ENCODE measurements around the gene PLCB2. TPM values are rescaled to one million over a fixed set of nuclear protein-coding genes. Genes with fewer than 3 reads are reported as not detected.

The PLCB2 gene
- polyA plus RNA-seq (ENCODE audit: insufficient read length in 3 of 3): 10 to 100 TPM in 2 of 3 donors, 1 to 10 TPM in 1; 9.0 to 10.8 (median 10.4) TPM
- long read RNA-seq, donor 1: 0 reads
- long read RNA-seq, donor 2: 0 reads
- long read RNA-seq, donor 3: 0 reads
- long read RNA-seq, donor 4: 0 reads
- long read RNA-seq, donor 5: 0 reads
- long read RNA-seq, donor 6: 0 reads
- long read RNA-seq, donor 7, full-length matches to known transcripts: 1 of 1 reads
- long read RNA-seq, donor 7, partial matches to known transcripts: 0 of 1 reads
- long read RNA-seq, donor 7, other reads (novel, unspliced or antisense): 0 of 1 reads
- long read RNA-seq, donor 8: 0 reads
- long read RNA-seq, donor 9: 0 reads
- long read RNA-seq, donor 10: 0 reads
- long read RNA-seq, donor 11, partial matches to known transcripts: 0 of 1 reads
- long read RNA-seq, donor 11, other reads (novel, unspliced or antisense): 0 of 1 reads
- long read RNA-seq, donor 12, partial matches to known transcripts: 0 of 1 reads
- long read RNA-seq, donor 12, other reads (novel, unspliced or antisense): 0 of 1 reads
- long read RNA-seq, donor 13, partial matches to known transcripts: 0 of 1 reads
- long read RNA-seq, donor 13, other reads (novel, unspliced or antisense): 0 of 1 reads
- long read RNA-seq, donor 14: 0 reads
- long read RNA-seq, donor 15: 0 reads
- long read RNA-seq, donor 16: 0 reads

- DNase-seq: no peak
Observed at GRCh38 chr15:40307421-40308211, at the start of gene PLCB2. TSS of gene PLCB2 (minus strand) at chr15:40307935. CDS start at chr15:40307672, 263 bp downstream.

GRCh38 chr15:40357246-40357645, 49.5 kb upstream of the PLCB2 start:
- DNase-seq: no peak

GRCh38 chr15:40355976-40356585, 48.3 kb upstream of the PLCB2 start:
- DNase-seq: no peak

- DNase-seq: no peak
Observed at GRCh38 chr15:40354408-40355171, 46.9 kb upstream of the PLCB2 start.

GRCh38 chr15:40353697-40354096, 46.0 kb upstream of the PLCB2 start:
- no peak for DNase-seq

- no peak for DNase-seq
Observed at GRCh38 chr15:40352281-40352901, 44.7 kb upstream of the PLCB2 start.

- no peak for DNase-seq
Observed at GRCh38 chr15:40349163-40349562, 41.4 kb upstream of the PLCB2 start.

GRCh38 chr15:40348474-40348870, 40.7 kb upstream of the PLCB2 start:
- DNase-seq: no peak

GRCh38 chr15:40347559-40348473, 40.1 kb upstream of the PLCB2 start:
- no peak for DNase-seq

GRCh38 chr15:40346579-40347558, 39.1 kb upstream of the PLCB2 start:
- DNase-seq: no peak

GRCh38 chr15:40345867-40346578, 38.3 kb upstream of the PLCB2 start:
- no peak for DNase-seq

GRCh38 chr15:40345225-40345866, 37.6 kb upstream of the PLCB2 start:
- no peak for DNase-seq

- no peak for DNase-seq
Observed at GRCh38 chr15:40344631-40345120, 36.9 kb upstream of the PLCB2 start.

GRCh38 chr15:40344217-40344616, 36.5 kb upstream of the PLCB2 start:
- no peak for DNase-seq

GRCh38 chr15:40343512-40343911, 35.8 kb upstream of the PLCB2 start:
- no peak for DNase-seq

- DNase-seq: no peak
Observed at GRCh38 chr15:40342416-40343320, 34.9 kb upstream of the PLCB2 start.
